ENCODE data around the gene TRIM10.

TRIM10 gene

DNA sequence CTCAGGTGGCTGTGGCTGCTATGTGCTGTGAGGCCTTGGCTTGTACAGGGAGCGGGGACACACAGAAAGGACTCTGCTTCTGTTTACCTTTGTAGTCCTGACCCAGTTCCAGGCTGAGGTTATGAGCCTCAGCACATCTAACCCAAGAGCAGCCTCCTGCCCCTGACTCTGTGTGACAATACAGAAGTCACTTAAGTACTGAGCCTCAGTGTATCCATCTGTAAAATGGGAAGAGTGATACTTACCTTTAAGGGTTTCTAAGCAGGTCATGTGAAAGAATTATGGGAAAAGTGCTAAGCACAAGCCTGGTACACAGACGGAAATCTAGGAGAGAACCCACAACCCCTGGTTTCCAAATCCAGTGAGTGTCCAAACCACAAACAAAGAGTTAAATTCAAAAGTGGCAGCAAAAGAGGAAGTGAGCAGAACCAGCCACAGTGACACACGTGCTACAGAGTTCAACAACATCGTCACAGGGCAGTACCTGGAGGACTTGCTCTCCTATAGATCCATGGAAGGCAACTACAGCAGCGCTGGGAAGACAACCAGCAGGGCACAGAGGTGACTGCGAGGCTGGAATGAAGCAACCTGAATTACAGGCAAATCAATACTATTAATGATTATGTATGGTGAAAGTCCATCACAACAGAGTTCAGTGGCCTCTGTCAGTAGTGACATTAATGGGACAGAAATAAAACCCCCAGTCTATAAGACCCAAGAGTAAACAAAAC is 39.7 kb upstream of the TRIM10 start:
- DNase-seq (ENCODE audit: low read depth in 1 of 2, low spot score in 1 of 2): peak; percentile 61 to 82
- Histone ChIP-seq H3K4me3 (replicated peaks; ENCODE audit: insufficient read depth, low read length) (no peak overlapping the region), H3K27ac (replicated peaks) (peak overlapping the region; percentile 35), H3K27me3 (ENCODE audit: insufficient read depth, poor library complexity, severe bottlenecking) (no peaks in the 10 kb centered on the region)
- TF ChIP-seq, protein P1, sequence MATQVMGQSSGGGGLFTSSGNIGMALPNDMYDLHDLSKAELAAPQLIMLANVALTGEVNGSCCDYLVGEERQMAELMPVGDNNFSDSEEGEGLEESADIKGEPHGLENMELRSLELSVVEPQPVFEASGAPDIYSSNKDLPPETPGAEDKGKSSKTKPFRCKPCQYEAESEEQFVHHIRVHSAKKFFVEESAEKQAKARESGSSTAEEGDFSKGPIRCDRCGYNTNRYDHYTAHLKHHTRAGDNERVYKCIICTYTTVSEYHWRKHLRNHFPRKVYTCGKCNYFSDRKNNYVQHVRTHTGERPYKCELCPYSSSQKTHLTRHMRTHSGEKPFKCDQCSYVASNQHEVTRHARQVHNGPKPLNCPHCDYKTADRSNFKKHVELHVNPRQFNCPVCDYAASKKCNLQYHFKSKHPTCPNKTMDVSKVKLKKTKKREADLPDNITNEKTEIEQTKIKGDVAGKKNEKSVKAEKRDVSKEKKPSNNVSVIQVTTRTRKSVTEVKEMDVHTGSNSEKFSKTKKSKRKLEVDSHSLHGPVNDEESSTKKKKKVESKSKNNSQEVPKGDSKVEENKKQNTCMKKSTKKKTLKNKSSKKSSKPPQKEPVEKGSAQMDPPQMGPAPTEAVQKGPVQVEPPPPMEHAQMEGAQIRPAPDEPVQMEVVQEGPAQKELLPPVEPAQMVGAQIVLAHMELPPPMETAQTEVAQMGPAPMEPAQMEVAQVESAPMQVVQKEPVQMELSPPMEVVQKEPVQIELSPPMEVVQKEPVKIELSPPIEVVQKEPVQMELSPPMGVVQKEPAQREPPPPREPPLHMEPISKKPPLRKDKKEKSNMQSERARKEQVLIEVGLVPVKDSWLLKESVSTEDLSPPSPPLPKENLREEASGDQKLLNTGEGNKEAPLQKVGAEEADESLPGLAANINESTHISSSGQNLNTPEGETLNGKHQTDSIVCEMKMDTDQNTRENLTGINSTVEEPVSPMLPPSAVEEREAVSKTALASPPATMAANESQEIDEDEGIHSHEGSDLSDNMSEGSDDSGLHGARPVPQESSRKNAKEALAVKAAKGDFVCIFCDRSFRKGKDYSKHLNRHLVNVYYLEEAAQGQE (IDR thresholded peaks at IDR 0.05; ENCODE audit: insufficient replicate concordance, low read depth): no peak
- peak; percentile 99 for TF ChIP-seq SPI1 (IDR thresholded peaks at IDR 0.05; ENCODE audit: borderline replicate concordance, low read depth)

DNA sequence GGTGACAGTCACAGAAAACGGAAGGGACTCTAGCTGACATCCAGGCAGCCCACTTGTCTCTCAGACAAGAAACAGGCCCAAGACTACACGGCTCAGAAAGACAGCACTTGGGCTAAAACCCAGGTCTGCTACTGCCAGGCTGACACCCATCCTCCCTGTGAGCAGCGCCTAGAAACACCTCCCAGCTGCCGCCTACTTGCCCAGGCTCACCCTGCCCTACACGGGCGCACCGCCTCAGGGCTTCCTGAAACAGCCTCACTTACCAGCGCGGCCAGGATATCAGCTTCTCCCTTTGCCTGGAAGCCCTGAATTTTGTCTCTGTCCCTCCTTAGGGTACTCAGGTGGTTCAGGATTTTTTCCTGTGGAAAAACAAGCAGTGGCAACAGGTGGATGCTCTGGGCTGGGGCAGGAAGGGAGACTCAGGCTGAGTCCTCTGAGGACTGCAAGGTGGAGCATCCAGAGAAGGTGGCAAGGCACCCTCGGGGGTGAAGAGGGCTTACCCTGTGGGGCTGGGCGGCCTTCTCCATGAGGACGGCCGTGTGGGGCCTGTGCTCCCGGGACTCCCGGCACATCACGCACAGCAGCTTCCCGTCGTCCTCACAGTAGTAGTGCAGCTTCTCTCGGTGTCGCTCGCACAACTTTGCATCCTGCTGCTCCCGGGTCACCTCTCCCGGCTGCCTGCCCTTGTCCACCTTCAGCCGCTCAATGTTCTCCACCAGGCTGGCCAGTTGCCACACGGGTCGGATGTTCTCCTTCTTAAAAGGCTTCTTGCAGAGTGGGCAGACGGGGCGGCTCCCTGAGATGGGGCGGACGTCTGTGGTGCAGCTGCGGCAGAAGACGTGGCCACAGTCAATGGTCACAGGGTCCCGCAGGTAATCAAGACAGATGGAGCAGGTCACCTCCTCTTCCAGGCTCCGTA is 37.4 kb upstream of the TRIM10 start:
- DNase-seq (ENCODE audit: low read depth in 1 of 2, low spot score in 1 of 2): no peak
- TF ChIP-seq GABPA (IDR thresholded peaks at IDR 0.05; ENCODE audit: low read depth) (no peak), POLR2AphosphoS5 (IDR thresholded peaks at IDR 0.05; ENCODE audit: low read depth) (no peak), SPI1 (IDR thresholded peaks at IDR 0.05; ENCODE audit: borderline replicate concordance, low read depth) (no peak)
- TF ChIP-seq, protein P1 (IDR thresholded peaks at IDR 0.05; ENCODE audit: insufficient replicate concordance, low read depth): no peak
- TF ChIP-seq, protein P2, sequence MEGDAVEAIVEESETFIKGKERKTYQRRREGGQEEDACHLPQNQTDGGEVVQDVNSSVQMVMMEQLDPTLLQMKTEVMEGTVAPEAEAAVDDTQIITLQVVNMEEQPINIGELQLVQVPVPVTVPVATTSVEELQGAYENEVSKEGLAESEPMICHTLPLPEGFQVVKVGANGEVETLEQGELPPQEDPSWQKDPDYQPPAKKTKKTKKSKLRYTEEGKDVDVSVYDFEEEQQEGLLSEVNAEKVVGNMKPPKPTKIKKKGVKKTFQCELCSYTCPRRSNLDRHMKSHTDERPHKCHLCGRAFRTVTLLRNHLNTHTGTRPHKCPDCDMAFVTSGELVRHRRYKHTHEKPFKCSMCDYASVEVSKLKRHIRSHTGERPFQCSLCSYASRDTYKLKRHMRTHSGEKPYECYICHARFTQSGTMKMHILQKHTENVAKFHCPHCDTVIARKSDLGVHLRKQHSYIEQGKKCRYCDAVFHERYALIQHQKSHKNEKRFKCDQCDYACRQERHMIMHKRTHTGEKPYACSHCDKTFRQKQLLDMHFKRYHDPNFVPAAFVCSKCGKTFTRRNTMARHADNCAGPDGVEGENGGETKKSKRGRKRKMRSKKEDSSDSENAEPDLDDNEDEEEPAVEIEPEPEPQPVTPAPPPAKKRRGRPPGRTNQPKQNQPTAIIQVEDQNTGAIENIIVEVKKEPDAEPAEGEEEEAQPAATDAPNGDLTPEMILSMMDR (IDR thresholded peaks at IDR 0.05; ENCODE audit: insufficient read depth, low read length): no peak
- H3K27ac ChIP-seq (replicated peaks): no peak overlapping the region
- no peaks in the 10 kb centered on the region for H3K27me3 ChIP-seq (ENCODE audit: insufficient read depth, poor library complexity, severe bottlenecking)
- no peak overlapping the region for H3K4me3 ChIP-seq (replicated peaks; ENCODE audit: insufficient read depth, low read length)

DNA sequence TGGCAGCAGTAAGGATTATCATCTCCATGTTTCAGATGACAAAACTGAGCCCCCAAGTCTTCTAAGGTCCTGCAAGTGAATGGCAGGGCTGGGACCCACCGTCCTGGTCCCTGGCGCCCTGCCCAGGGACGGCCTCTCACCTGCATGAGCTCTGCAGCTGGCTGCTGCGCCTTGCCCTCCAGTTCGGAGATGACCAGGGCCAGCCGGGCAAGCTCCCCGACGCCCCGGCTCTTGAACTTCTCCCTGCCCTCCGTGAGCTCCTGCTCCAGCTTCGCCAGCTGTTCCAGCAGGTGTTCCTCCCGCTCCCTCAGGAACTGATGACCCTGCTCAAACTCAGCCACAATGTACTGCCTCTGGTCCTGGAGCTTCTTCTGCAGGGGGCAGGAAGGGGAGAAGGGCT is 35.4 kb upstream of the TRIM10 start:
- no peak overlapping the region for H3K4me3 ChIP-seq (replicated peaks; ENCODE audit: insufficient read depth, low read length)
- TF ChIP-seq, protein P2 (IDR thresholded peaks at IDR 0.05; ENCODE audit: insufficient read depth, low read length): no peak
- TF ChIP-seq POLR2AphosphoS5 (IDR thresholded peaks at IDR 0.05; ENCODE audit: low read depth): no peak
- no peak for TF ChIP-seq SPI1 (IDR thresholded peaks at IDR 0.05; ENCODE audit: borderline replicate concordance, low read depth)
- no peak for TF ChIP-seq GABPA (IDR thresholded peaks at IDR 0.05; ENCODE audit: low read depth)
- TF ChIP-seq, protein P1 (IDR thresholded peaks at IDR 0.05; ENCODE audit: insufficient replicate concordance, low read depth): no peak
- no peaks in the 10 kb centered on the region for H3K27me3 ChIP-seq (ENCODE audit: insufficient read depth, poor library complexity, severe bottlenecking)
- no peak overlapping the region for H3K27ac ChIP-seq (replicated peaks)
- DNase-seq (ENCODE audit: low read depth in 1 of 2, low spot score in 1 of 2): no peak

Measured in HL-60 (cell line).